ENCODE measurements around the gene C10orf53. TPM values are rescaled to one million over a fixed set of nuclear protein-coding genes. Genes with fewer than 3 reads are reported as not detected.

C10orf53 gene
- total RNA-seq, 1 donor from 2014 or later: not detected

DNA sequence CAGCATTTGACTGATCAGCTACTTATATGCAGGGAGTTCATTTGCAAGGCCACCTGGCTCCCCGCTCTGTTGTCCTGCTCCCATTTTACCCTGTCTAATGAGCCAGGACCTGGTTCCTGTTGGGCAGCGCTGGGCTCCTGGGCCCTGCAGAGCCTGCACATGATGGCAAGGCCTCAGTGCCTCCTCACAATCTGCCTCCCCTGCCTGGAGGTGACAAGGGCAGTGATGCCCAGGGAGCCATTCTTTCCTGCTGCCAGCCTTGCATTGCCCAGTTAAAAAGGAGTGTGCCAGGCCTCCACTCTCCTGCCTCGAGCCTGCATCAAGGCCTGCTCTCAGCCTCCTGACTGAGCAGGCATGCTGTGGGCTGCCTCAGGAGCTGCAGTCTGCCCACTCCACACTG lies 37.1 kb upstream of the C10orf53 start:
- DNase-seq (ENCODE audit: low read depth): no peak
- TF ChIP-seq, protein P1, sequence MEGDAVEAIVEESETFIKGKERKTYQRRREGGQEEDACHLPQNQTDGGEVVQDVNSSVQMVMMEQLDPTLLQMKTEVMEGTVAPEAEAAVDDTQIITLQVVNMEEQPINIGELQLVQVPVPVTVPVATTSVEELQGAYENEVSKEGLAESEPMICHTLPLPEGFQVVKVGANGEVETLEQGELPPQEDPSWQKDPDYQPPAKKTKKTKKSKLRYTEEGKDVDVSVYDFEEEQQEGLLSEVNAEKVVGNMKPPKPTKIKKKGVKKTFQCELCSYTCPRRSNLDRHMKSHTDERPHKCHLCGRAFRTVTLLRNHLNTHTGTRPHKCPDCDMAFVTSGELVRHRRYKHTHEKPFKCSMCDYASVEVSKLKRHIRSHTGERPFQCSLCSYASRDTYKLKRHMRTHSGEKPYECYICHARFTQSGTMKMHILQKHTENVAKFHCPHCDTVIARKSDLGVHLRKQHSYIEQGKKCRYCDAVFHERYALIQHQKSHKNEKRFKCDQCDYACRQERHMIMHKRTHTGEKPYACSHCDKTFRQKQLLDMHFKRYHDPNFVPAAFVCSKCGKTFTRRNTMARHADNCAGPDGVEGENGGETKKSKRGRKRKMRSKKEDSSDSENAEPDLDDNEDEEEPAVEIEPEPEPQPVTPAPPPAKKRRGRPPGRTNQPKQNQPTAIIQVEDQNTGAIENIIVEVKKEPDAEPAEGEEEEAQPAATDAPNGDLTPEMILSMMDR (IDR thresholded peaks at IDR 0.05; ENCODE audit: insufficient read depth, low read length, severe bottlenecking): no peak
- FAIRE-seq: no peak
- Histone ChIP-seq H3K4me3 (ENCODE audit: low read depth, low read length) (no peak overlapping the region), H3K27me3 (ENCODE audit: control insufficient read depth, insufficient read depth, low read length) (peaks cover 1% of the 10 kb centered on the region), H3K36me3 (ENCODE audit: control insufficient read depth, insufficient read depth, low read length) (no peaks in the 10 kb centered on the region)

DNA sequence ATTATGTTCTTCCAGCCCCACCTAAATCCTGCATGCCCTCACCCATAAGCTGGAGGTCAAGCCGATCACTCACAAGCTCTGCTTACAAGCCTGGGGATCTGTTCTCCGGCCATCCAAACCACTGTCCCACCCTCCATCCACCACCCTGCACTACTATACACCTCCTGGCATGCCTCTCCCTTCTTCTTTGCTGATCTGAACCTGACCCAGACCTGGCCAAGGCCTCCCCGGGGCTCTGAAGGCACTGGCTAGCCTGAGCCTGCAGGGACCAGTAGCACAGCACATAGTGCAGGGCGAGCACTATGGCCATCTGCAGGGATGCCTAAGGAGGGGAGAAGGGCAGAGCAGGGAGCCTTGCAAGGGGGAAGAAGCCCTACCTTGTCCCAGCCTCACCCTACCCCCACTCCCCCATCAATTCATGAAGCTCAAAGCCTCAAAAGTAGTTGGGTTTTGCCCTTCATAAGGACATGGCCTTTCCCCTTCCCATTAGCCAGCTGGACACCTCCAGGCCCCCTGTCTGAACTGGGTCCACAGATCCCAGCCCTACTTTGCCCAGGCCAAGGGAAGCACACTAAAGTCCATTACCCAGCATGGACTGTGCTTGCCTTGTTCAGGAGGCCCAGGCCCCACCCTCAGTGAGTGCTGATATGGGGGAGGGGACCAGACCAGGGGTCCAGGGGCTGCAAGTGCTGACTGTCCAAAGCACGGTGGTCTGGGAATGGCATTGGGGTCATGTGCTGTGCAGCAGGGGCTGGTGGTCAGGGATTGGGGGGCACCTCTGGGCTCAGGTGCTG lies 36.0 kb upstream of the C10orf53 start:
- no peaks in the 10 kb centered on the region for H3K36me3 ChIP-seq (ENCODE audit: control insufficient read depth, insufficient read depth, low read length)
- TF ChIP-seq, protein P1 (IDR thresholded peaks at IDR 0.05; ENCODE audit: insufficient read depth, low read length, severe bottlenecking): no peak
- no peaks in the 10 kb centered on the region for H3K27me3 ChIP-seq (ENCODE audit: control insufficient read depth, insufficient read depth, low read length)
- H3K4me3 ChIP-seq (ENCODE audit: low read depth, low read length): no peak overlapping the region
- no peak for DNase-seq (ENCODE audit: low read depth)
- no peak for FAIRE-seq

DNA sequence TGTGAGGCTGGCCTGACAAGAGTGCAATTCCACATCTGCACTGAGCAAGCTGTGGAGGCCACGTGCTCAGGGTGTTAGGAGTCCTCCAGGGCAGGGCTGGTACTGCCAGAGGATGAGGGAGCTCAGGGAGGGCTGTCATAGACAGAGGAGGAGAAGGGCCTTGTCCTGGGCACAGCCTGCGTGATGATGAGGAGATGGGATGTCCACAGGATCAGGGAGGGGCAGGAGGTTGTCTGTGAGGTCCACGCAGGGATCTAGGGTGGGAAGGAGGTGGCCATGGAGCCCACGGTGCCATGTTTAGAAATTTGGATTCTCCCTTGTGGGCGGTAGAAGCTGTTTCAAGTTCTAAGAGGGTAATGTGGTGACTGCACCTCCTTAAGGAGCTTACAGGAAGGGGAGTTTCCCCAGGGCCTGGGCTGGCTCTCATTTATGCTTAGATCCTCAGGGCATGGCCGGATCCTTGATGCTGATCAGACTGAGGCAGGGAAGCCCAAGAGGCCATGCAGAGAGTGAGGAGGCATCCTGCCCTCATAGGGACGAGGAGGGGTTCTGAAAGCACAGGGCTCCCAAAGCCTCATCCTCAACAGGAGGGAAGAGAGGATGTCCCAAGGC lies 35.3 kb upstream of the C10orf53 start:
- H3K4me3 ChIP-seq (ENCODE audit: low read depth, low read length): no peak overlapping the region
- DNase-seq (ENCODE audit: low read depth): no peak
- H3K27me3 ChIP-seq (ENCODE audit: control insufficient read depth, insufficient read depth, low read length): no peaks in the 10 kb centered on the region
- TF ChIP-seq, protein P1 (IDR thresholded peaks at IDR 0.05; ENCODE audit: insufficient read depth, low read length, severe bottlenecking): no peak
- no peaks in the 10 kb centered on the region for H3K36me3 ChIP-seq (ENCODE audit: control insufficient read depth, insufficient read depth, low read length)
- no peak for FAIRE-seq

DNA sequence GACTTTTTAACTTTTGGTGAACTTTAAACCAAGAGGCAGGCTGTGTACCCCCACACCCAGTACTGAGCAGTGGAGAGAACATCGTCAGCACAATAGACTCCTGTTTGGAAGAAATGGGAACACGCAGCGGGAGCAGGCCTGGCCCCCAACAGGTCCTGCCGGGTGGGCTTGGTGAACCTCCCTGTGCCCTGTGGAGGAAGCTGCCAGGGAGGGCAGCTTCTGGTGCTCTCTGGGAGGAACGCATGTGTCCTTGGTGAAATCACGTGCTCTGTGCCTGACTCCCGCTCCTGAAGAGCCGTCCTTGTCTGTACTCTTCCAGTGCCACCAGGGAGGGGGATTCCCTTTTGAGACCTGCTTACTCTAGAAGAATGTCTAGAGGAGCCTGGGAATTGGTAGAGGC lies 34.0 kb upstream of the C10orf53 start:
- Histone ChIP-seq H3K27me3 (ENCODE audit: control insufficient read depth, insufficient read depth, low read length) (no peaks in the 10 kb centered on the region), H3K4me3 (ENCODE audit: low read depth, low read length) (no peak overlapping the region), H3K36me3 (ENCODE audit: control insufficient read depth, insufficient read depth, low read length) (no peaks in the 10 kb centered on the region)
- DNase-seq (ENCODE audit: low read depth) (no peak), FAIRE-seq (no peak)
- TF ChIP-seq, protein P1 (IDR thresholded peaks at IDR 0.05; ENCODE audit: insufficient read depth, low read length, severe bottlenecking): no peak

DNA sequence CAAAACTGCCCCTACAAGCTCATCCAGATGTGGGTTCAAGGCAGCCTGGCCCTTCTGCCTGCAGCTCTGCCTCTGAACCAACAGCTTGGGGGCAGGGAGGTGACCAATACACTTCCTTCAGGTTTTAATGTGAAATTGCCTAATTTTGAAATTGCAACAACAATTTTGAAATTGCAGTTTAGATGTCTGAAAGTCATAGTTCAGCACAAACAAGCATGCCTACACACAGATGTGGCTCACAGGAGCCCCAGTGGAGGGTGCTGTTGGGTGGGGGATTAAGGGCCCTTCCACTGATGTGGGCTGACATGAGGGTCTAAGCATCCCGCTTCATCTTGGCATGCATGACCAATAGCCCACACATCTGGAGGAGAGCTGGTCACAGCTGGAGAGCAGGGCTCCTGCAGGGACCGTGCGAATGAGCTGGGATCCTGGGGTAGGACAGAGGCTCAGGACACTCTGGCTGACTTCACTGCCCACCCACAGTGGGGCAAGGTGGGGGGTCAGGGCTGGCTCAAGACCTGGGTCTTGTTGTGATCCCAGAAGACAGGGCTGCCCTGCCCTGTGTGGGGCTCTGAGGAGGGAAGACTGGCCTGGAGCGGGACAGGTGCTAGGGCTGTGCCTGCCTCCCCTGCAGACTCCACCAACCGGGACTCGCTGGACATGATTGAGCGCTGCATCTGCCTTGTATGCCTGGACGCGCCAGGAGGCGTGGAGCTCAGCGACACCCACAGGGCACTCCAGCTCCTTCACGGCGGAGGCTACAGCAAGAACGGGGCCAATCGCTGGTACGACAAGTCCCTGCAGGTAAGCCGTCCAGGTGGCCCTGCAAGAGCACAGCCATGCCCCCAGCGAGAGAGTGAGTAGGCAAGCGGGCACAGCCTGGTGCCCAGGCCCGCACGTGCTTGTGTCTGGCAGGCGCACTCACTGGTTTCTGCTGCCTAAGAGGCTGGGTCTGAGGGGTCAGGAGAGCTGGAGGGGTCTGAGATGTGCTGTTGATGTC lies 33.3 kb upstream of the C10orf53 start:
- no peak overlapping the region for H3K4me3 ChIP-seq (ENCODE audit: low read depth, low read length)
- TF ChIP-seq, protein P1 (IDR thresholded peaks at IDR 0.05; ENCODE audit: insufficient read depth, low read length, severe bottlenecking): no peak
- FAIRE-seq (no peak), DNase-seq (ENCODE audit: low read depth) (no peak)
- H3K36me3 ChIP-seq (ENCODE audit: control insufficient read depth, insufficient read depth, low read length): no peaks in the 10 kb centered on the region
- no peaks in the 10 kb centered on the region for H3K27me3 ChIP-seq (ENCODE audit: control insufficient read depth, insufficient read depth, low read length)

All from bronchial epithelial cell (primary cell).